CD4-positive, alpha-beta T cell treated with Interleukin-12 subunit alpha and Interleukin-12 subunit beta, for 1 hour (primary cell): Measurements from ENCODE around the gene SNX5.
"Not testable (repeated sequence)": the region's sequence is repeated elsewhere in the genome, so short reads cannot be mapped to it uniquely, and the experiment has no call there.

Experiments used
- DNase-seq: peaks from one replicate; pipeline ENCODE4 v3.0.0-alpha.2; 2020

The SNX5 gene

GRCh38 chr20:17992224-17992637 lies 23.6 kb upstream of the SNX5 start:
- DNase-seq = no peak

- DNase-seq = no peak
Measured at GRCh38 chr20:17990278-17990972, 21.8 kb upstream of the SNX5 start.

GRCh38 chr20:17987988-17988387 lies 19.4 kb upstream of the SNX5 start:
- DNase-seq = peak; percentile 20

GRCh38 chr20:17985388-17986018 lies 16.9 kb upstream of the SNX5 start:
- no peak for DNase-seq

- no peak for DNase-seq
Measured at GRCh38 chr20:17976305-17976704, 7.7 kb upstream of the SNX5 start.

- no peak for DNase-seq
Measured at GRCh38 chr20:17972121-17972520, 3.5 kb upstream of the SNX5 start.

GRCh38 chr20:17971300-17972013 lies 2.9 kb upstream of the SNX5 start:
- DNase-seq = no peak

GRCh38 chr20:17969884-17970409 lies 1.4 kb upstream of the SNX5 start:
- peak; percentile 49 for DNase-seq

GRCh38 chr20:17969278-17969883 lies 787 bp upstream of the SNX5 start:
- DNase-seq = peak; percentile 36

- peak; percentile 43 for DNase-seq
Measured at GRCh38 chr20:17967521-17968365, 851 bp downstream of the SNX5 start.

- peak; percentile 57 for DNase-seq
Measured at GRCh38 chr20:17966432-17967310, 1.9 kb downstream of the SNX5 start.

- DNase-seq = peak; percentile 36
Measured at GRCh38 chr20:17965042-17965697, 3.4 kb downstream of the SNX5 start.

GRCh38 chr20:17964632-17965031 lies 4.0 kb downstream of the SNX5 start:
- DNase-seq = no peak

GRCh38 chr20:17964073-17964472 lies 4.5 kb downstream of the SNX5 start:
- no peak for DNase-seq

- no peak for DNase-seq
Measured at GRCh38 chr20:17963114-17963897, 5.3 kb downstream of the SNX5 start.

GRCh38 chr20:17961587-17961940 lies 7.0 kb downstream of the SNX5 start:
- no peak for DNase-seq

GRCh38 chr20:17960927-17961586 lies 7.5 kb downstream of the SNX5 start:
- DNase-seq = no peak

GRCh38 chr20:17960400-17960885 lies 8.2 kb downstream of the SNX5 start:
- DNase-seq = not testable (repeated sequence)

- no peak for DNase-seq
Measured at GRCh38 chr20:17959257-17959627, 9.4 kb downstream of the SNX5 start.
